IPS DF 6.9 (cell line): Measurements from ENCODE around the gene MRPL46.

Experiments
- DNase-seq: peaks from one replicate; pipeline ENCODE4 v3.0.0-alpha.2; 2013; ENCODE audit warnings: low read depth, low spot score
- H3K27ac ChIP-seq: one replicate; pipeline ENCODE4 v1.5.1; 2013; ENCODE audit warnings: low read length, control low read depth
- H3K27me3 ChIP-seq: 2 replicates; pipeline ENCODE4 v1.6.1; 2013; ENCODE audit warnings: mild to moderate bottlenecking, low read length; ENCODE audit not compliant: control insufficient read depth, insufficient read depth
- H3K36me3 ChIP-seq: 2 replicates; pipeline ENCODE4 v1.6.1; 2013; ENCODE audit warnings: low read length; ENCODE audit not compliant: control insufficient read depth, insufficient read depth
- H3K4me1 ChIP-seq: 2 replicates; pipeline ENCODE4 v1.6.1; 2013; ENCODE audit warnings: low read length; ENCODE audit not compliant: control insufficient read depth, insufficient read depth
- H3K4me3 ChIP-seq: 2 replicates; pipeline ENCODE4 v1.5.1; 2013; ENCODE audit warnings: mild to moderate bottlenecking, low read length
- H3K9me3 ChIP-seq: 2 replicates; pipeline ENCODE4 v1.6.1; 2013; ENCODE audit warnings: low read length, inconsistent platforms; ENCODE audit not compliant: control insufficient read depth, insufficient read depth
- WGBS: extraction: QIAGEN DNeasy Blood & Tissue Kit; methylation state at CpG from one replicate; pipeline ENCODE4 v1.1.7; 2013; ENCODE audit warnings: mixed read lengths, missing lambda C conversion rate; ENCODE audit not compliant: insufficient read length, insufficient coverage; 5-methylcytosine and 5-hydroxymethylcytosine counted together

Gene MRPL46

DNA sequence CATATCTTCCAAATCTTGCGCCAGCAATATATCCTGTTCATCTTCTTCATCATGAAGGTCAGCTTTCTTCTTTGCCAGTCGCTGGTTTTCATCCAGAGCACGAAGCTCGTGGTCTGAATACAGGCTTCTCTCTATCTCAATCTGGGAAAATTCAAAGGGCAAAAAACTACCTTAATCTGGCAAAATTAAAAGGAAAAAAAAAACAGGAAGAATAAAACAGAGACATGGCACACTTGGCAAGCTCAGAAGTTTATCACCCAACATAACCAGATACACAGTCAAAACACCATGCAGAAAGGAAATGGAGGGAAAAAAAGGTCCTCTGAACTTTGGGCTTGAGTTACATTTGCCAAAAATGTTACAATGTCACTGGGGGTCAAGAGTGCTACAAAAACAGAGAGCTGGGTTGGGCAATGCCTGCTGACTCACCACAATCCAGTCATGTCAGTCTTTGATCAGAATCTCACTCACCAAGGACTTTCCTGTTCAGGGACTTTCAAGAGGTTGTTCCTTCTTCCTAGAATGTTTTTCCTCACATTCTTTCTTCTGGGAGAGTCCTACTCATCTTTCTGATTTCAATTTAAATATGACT, 1.5 kb downstream of the MRPL46 start:
- Histone ChIP-seq H3K36me3 (peaks cover 11% of the 10 kb centered on the region; the same call in 1 of the 2 replicates), H3K27me3 (no peaks in the 10 kb centered on the region), H3K27ac (no peak overlapping the region), H3K9me3 (no peaks in the 10 kb centered on the region), H3K4me3 (no peak overlapping the region), H3K4me1 (no peaks in the 10 kb centered on the region)
- no CpG with 5 or more reads among the region's 4 CpGs for WGBS
- no peak for DNase-seq

DNA sequence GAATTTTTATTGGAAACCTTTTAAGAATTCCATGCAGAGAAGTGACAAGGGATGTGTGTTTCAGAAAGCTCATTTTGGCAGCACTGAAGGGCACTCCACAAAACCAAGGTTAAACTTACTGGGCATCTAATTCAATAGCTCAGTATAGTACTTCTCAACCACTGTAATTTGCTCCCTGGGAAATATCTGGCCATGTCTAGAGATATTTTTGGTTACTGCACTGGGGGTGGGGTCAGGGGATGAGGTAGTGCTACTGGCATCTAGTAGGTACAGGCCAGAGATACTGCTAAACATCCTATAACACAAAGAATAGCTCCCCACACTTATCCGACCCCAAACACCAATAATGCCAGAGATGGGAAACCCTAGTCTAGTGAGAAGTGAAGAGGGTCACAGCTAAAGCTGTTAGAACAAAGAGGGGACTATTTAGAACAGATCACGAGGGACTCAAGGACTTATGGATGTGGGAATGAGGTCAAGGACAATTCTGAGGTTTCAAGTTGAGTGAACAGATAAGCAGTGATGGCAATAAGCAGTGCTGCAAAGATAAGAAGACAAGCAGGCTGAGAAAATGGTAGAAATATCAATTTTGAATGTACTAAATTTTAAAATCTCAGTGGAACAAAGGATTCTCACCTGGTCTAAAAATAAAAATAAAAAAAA, 3.2 kb downstream of the MRPL46 start:
- Histone ChIP-seq H3K4me3 (no peak overlapping the region), H3K36me3 (peaks cover 21% of the 10 kb centered on the region), H3K9me3 (no peaks in the 10 kb centered on the region), H3K27me3 (no peaks in the 10 kb centered on the region), H3K4me1 (no peaks in the 10 kb centered on the region), H3K27ac (no peak overlapping the region)
- DNase-seq, result no peak
- WGBS, result no CpG with 5 or more reads among the region's 2 CpGs

DNA sequence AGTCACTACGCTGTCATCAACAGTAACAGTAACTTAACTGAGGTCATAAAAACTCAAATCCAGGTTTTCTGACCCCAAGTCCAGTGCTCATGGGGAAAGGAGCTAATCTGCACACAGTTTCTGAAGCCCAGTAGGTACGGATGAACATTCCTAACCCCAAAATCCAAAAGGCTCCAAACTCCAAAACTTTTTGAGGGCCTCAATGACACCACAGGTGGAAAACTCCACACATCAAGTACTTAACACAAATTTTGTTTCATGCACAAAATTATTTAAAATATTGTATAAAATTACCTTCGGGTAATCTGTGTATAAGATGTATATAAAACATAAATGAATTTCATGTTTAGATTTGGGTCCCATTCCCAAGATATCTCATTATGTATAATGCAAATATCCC, 10.5 kb downstream of the MRPL46 start:
- no peak overlapping the region for H3K4me3 ChIP-seq
- H3K9me3 ChIP-seq, result no peaks in the 10 kb centered on the region
- H3K4me1 ChIP-seq, result peaks cover 4% of the 10 kb centered on the region
- H3K36me3 ChIP-seq, result peaks cover 14% of the 10 kb centered on the region
- DNase-seq, result no peak
- H3K27me3 ChIP-seq, result no peaks in the 10 kb centered on the region
- WGBS, result no CpG with 5 or more reads among the region's 3 CpGs
- H3K27ac ChIP-seq, result no peak overlapping the region

DNA sequence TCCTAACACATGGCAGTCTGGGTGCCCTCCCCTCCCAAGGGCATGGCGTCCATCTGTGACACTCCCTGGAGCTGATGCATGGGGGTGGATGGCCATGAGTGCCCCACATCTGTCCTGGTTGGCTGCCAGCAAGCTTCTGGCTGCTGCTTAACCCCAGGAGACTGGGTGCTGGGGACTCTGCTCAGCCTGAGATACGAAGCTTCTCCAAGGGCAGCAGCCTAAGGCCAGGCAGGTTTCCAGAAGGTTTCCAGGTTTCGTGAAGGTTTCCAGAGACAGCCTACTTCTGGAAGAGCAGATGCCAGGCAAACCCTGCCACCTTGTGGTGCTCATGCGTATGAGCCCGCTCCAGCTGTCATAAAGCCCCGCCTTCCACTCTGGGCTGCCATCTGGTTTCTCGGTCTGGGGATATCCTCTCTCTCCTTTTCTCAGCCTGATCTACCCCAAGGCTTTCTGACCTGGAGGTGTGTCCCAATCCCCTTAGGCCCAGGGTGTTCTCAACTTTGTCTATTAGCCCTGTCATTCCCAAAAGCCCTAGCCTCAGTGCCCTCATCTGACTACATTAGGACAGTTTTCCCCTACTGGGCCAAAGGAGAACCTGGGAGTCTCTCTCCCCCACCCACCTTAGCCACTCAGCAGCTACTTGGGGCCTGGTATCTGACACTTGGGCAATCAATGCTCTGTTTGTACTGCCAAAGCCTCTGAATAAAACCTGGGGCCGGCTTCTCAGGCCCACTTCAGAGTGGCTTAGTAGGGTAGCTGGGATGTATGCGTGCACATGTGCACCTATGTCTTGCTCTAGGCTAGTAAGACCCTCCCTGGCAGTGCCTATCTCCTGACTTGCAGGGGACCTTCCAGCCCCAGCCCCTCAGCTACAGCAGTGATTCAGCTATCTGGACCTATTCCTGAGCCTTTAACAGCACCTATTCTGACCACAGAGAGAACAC, 12.0 kb downstream of the MRPL46 start:
- Histone ChIP-seq H3K4me1 (peaks cover 4% of the 10 kb centered on the region), H3K4me3 (no peak overlapping the region), H3K9me3 (no peaks in the 10 kb centered on the region), H3K27ac (no peak overlapping the region), H3K27me3 (no peaks in the 10 kb centered on the region), H3K36me3 (peaks cover 13% of the 10 kb centered on the region)
- WGBS, result no CpG with 5 or more reads among the region's 9 CpGs
- no peak for DNase-seq

DNA sequence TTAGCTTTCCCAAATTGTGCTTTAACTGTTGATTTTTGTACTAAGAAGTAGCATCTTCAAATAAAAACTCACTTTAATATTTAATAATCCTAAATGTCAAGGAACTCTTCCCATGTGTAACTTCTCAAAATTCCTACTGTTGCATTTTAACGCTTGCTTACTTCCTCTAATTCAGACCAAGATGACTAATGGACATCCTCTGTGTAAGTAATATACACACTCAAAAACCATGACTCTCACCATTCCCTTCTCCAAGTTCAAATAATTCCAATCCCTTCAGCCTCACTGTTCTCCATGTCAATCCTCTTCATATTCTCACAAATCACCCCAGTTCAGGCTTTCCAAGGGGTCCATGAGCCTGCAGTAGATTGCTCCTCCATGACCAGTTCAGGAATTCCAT, 13.0 kb downstream of the MRPL46 start:
- Histone ChIP-seq H3K36me3 (peaks cover 4% of the 10 kb centered on the region), H3K4me3 (no peak overlapping the region), H3K27me3 (no peaks in the 10 kb centered on the region), H3K9me3 (no peaks in the 10 kb centered on the region), H3K4me1 (peaks cover 4% of the 10 kb centered on the region), H3K27ac (no peak overlapping the region)
- no CpG with 5 or more reads among the region's 1 CpG for whole genome bisulfite sequencing
- DNase-seq, result no peak

DNA sequence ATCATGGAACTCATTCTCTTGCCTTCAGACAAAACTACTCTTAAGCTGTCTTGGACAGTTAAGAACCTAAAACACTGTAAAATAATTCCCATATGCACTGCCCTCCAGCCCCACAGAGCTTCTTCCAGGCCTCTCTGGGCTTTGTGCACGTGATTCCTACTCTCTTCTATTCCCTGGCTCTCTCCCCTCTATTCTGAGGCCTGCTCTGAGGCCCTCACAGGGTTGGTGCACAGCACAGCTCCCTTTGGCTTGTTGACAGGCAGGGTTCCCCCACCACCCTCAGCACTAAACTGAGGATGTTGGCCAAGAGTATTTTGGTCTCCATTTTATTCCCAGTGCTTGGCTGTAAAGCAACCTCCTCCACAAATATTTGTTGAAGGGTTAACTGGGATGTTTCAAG, 13.5 kb downstream of the MRPL46 start:
- Histone ChIP-seq H3K27ac (no peak overlapping the region), H3K36me3 (peaks cover 2% of the 10 kb centered on the region), H3K4me1 (peaks cover 4% of the 10 kb centered on the region), H3K9me3 (no peaks in the 10 kb centered on the region), H3K27me3 (no peaks in the 10 kb centered on the region), H3K4me3 (no peak overlapping the region)
- no peak for DNase-seq
- WGBS, result no CpG with 5 or more reads among the region's 1 CpG

DNA sequence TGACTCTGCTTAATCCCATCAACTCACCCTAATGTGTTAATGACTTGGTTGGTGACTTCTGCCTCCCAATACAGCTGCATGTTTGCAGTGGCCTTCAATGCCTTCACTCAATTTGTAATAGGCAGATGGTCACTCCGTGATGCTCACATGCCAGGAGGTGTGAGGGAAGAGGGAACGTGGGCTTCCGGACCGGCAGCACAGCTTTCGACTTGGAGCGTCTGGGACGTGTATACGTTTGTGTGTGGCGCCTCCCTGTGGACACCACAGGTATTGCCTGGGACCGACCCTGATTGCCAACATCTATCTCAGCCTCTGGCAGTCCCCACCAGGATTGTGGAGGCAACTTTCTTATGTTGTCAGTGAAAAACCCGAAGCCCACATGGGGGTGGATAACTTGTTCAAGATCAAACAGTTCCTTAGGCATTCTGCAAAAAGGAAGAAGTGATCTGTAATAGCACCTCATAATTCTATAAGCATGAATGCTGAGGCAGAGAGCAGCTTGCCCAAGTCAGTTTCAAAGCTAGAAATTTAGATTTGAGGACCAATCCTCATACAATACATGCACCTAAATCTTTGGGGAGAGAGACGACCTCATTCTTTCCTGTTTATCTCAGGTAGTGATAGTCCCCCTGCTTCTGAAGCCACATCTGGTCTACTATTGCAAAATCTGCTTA, 16.9 kb downstream of the MRPL46 start:
- no peak overlapping the region for H3K27ac ChIP-seq
- peak; percentile 60 for DNase-seq

DNA sequence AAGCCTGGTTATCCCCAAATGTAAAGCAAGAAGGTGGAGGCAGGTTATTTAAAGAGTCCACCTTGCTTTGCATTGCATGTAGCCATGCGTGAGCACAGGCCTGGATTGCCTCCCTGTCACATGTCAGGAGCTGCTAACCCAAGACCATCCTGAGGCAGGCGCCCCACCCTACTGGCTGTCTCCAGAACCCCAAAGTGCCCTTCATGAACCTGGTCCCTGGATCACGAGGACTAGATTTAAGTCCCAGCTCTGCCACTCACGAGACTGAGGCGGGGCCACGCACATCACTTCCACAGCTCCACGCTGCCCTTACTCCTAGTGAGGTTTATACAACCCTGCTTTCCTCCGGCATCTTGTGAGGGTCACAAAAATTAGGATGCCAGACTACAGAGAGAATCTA, 17.6 kb downstream of the MRPL46 start:
- no peak for DNase-seq
- no peaks in the 10 kb centered on the region for H3K27me3 ChIP-seq
- H3K36me3 ChIP-seq, result no peaks in the 10 kb centered on the region
- H3K27ac ChIP-seq, result no peak overlapping the region
- H3K4me3 ChIP-seq, result no peak overlapping the region
- no CpG with 5 or more reads among the region's 8 CpGs for WGBS
- no peaks in the 10 kb centered on the region for H3K9me3 ChIP-seq
- peaks cover 2% of the 10 kb centered on the region; the same call in 1 of the 2 replicates for H3K4me1 ChIP-seq

More for the DNA sequence above, 16.9 kb downstream of the MRPL46 start:
- H3K27me3 ChIP-seq, result no peaks in the 10 kb centered on the region
- H3K4me3 ChIP-seq, result no peak overlapping the region
- H3K36me3 ChIP-seq, result no peaks in the 10 kb centered on the region
- WGBS, result no CpG with 5 or more reads among the region's 12 CpGs
- H3K9me3 ChIP-seq, result no peaks in the 10 kb centered on the region
- peaks cover 4% of the 10 kb centered on the region for H3K4me1 ChIP-seq

DNA sequence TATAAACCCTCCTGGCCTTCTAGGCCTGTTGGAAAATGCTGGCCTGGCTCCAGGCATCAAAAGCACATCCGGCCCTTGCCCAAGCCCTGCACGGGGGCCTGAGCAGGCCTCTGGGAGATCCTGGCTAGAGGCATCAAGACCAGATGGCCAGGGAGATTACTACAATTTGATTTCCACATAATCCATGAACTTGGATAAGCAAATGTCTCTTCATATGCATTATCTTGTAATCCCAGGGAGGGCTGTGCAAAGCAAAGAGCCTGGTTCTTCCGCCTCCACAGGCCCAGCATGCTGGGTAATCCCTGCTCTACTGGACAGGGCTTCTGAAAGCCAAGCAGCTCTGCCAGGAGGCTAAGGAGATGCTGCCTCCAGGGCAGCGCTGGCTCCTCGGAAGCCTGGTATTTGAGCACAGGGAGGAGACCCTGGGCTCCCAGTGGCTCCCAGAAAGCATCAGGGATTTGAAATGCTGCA, 18.2 kb downstream of the MRPL46 start:
- peaks cover 2% of the 10 kb centered on the region; the same call in 1 of the 2 replicates for H3K4me1 ChIP-seq
- no peak for DNase-seq
- no peaks in the 10 kb centered on the region for H3K36me3 ChIP-seq
- H3K4me3 ChIP-seq, result no peak overlapping the region
- no peak overlapping the region for H3K27ac ChIP-seq
- H3K9me3 ChIP-seq, result no peaks in the 10 kb centered on the region
- no CpG with 5 or more reads among the region's 5 CpGs for WGBS
- H3K27me3 ChIP-seq, result no peaks in the 10 kb centered on the region

DNA sequence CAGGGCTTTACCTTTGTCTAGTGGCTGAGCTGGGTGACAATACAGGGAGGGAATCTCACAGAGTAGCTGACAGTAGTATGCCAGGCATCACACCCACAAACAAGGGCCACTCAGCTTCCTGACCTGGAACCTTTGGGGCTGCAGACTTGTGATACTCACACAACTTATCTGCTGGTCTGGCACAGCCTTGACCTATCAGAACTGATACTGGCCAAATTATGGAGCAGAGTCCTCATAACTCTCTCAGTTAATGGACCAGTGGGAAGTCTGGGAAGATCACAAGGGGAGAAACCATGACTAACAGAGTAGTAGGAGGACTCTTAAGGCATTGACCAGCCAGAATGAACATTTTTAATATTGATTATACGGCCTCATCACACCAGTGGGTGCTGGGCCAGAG, 19.4 kb downstream of the MRPL46 start:
- no peak for DNase-seq
- no CpG with 5 or more reads among the region's 1 CpG for WGBS
- H3K36me3 ChIP-seq, result no peaks in the 10 kb centered on the region
- H3K4me3 ChIP-seq, result no peak overlapping the region
- no peaks in the 10 kb centered on the region for H3K27me3 ChIP-seq
- H3K9me3 ChIP-seq, result no peaks in the 10 kb centered on the region
- H3K4me1 ChIP-seq, result peaks cover 2% of the 10 kb centered on the region; the same call in 1 of the 2 replicates
- H3K27ac ChIP-seq, result no peak overlapping the region
